ENCODE measurements around the gene IRAK2.

Gene IRAK2

DNA sequence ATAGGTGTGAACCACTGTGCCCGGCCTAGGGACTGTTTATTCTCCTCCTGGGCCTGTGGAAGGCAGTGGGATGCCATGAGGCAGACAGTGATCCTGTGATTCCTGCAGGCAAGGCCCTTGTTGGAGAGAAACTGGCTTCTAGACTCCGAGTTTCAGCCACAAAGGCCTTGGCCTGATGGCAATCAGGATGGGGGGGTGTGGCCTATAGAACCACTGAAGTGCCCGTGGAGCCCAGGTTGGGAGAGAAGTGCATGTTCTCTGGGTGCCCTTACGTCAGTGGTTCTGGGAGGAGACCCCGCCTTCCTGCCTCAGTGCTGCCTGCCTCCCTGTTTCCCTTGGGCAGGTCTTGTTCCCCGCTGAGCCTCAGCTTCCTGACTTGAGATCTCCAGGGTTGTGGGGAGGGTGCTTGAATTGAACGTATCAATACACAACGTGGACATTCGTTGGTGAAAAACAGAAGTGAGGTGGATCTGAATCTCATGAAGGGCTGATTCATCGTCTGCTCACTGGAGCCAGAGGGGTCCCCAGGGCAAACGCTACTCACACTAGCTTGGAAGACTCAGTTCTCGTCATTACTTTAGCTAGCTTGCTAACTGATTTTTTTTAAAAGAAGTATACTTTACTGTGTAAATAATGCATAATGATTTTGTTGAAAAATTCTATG, 31.8 kb downstream of the IRAK2 start:
- no peak overlapping the region for H3K4me3 ChIP-seq (ENCODE audit: low read depth, low read length)
- peak; percentile 68 for DNase-seq (ENCODE audit: low read depth)
- TF ChIP-seq, protein P1, sequence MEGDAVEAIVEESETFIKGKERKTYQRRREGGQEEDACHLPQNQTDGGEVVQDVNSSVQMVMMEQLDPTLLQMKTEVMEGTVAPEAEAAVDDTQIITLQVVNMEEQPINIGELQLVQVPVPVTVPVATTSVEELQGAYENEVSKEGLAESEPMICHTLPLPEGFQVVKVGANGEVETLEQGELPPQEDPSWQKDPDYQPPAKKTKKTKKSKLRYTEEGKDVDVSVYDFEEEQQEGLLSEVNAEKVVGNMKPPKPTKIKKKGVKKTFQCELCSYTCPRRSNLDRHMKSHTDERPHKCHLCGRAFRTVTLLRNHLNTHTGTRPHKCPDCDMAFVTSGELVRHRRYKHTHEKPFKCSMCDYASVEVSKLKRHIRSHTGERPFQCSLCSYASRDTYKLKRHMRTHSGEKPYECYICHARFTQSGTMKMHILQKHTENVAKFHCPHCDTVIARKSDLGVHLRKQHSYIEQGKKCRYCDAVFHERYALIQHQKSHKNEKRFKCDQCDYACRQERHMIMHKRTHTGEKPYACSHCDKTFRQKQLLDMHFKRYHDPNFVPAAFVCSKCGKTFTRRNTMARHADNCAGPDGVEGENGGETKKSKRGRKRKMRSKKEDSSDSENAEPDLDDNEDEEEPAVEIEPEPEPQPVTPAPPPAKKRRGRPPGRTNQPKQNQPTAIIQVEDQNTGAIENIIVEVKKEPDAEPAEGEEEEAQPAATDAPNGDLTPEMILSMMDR (IDR thresholded peaks at IDR 0.05; ENCODE audit: insufficient read depth, low read depth, low read length, missing control alignments) = no peak

DNA sequence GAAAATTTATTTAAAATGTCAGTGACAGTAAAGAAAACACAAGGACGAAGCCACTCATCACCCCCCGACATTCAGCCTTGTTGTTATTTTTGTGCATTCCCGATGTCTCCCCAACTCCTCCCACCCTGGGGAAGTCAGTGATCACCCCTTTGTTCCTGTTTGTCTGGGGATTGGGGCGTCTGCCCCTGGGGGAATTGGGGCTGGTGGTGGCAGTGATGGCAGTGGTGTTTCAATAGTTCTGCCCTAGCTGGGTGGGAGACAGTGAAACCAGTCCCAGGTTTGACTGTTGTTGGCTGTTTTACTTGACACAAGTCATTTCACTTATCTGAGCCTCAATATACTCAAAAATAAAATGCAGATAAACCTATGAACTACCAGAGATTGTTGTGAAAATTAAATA, 33.5 kb downstream of the IRAK2 start:
- no peak overlapping the region; the same call in 1 of the 2 replicates for H3K4me3 ChIP-seq (ENCODE audit: low read depth, low read length)
- TF ChIP-seq, protein P1 (IDR thresholded peaks at IDR 0.05; ENCODE audit: insufficient read depth, low read depth, low read length, missing control alignments) = no peak
- DNase-seq (ENCODE audit: low read depth) = peak; percentile 51

- 0 out of 2 replicates have a peak overlapping the region, but pooled peaks have one; percentile 12 for H3K4me3 ChIP-seq (ENCODE audit: low read depth, low read length)
- TF ChIP-seq, protein P1 (IDR thresholded peaks at IDR 0.05; ENCODE audit: insufficient read depth, low read depth, low read length, missing control alignments) = no peak
- DNase-seq (ENCODE audit: low read depth) = peak; percentile 93
These were observed 34.3 kb downstream of the IRAK2 start for GRCh38 chr3:10198761-10199649.

DNA sequence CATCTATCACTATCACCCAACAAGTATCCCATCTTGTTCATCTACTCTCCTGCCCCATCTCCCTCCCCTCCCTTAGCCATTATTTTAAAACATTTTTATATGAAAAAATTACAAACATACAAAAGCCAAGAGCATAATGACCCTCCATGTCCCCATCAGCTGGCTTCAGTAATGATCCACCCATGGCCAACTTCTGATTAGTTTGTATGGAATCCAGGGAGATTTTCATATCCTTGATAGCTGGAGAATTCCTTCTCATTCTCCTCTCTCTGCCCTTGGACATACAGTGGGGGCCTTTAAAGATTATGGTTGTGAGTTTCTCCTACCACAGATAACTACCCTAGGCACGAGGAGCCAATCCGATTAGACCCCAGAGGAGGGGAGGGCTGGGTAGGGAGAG, 40.2 kb downstream of the IRAK2 start:
- DNase-seq (ENCODE audit: low read depth) = no peak
- H3K4me3 ChIP-seq (ENCODE audit: low read depth, low read length) = no peak overlapping the region
- TF ChIP-seq, protein P1 (IDR thresholded peaks at IDR 0.05; ENCODE audit: insufficient read depth, low read depth, low read length, missing control alignments) = no peak

DNA sequence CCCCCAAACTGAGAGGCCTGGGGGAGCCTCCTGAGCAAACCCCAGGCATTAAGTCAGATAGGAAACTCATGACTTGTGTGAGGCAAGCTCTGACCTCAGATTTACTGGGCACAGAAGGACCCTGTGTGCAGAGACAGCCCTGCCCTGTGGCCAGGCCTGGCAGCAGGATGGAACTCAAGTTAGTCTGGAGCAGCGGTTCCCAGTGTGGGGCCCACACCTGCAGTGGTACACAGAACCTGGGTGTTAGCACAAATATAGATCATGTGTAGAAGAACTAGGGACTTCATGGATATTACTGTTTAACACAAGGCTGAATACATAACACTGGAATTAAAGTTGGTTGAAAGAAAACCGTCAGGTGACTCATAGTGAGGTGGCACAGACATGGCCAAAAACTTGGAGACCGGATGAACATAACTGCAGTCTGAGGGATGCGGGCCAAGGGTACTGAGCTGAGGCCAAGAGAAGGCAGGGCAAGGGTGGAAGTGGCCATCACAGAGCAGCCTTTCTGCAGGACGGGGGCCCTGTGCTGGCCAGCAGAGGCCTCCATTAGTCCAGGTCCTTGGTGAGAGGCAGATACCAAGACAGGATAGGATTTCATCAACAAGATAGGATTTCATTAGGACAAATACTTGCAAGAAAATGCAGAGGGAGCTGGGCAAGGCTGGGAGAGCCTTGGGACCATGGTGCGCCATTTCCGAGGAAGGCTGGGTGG, 40.9 kb downstream of the IRAK2 start:
- DNase-seq (ENCODE audit: low read depth) = no peak
- no peak overlapping the region for H3K4me3 ChIP-seq (ENCODE audit: low read depth, low read length)
- TF ChIP-seq, protein P1 (IDR thresholded peaks at IDR 0.05; ENCODE audit: insufficient read depth, low read depth, low read length, missing control alignments) = no peak

- TF ChIP-seq, protein P1 (IDR thresholded peaks at IDR 0.05; ENCODE audit: insufficient read depth, low read depth, low read length, missing control alignments) = no peak
- no peak overlapping the region for H3K4me3 ChIP-seq (ENCODE audit: low read depth, low read length)
- DNase-seq (ENCODE audit: low read depth) = no peak
These were observed 41.4 kb downstream of the IRAK2 start for GRCh38 chr3:10206166-10206511.
